ENCODE data around the gene LDOC1. TPM values are rescaled to one million over a fixed set of nuclear protein-coding genes. Genes with fewer than 3 reads are reported as not detected.

Gene LDOC1
- total RNA-seq (2021) (16.9 to 27.6 TPM (median 25.7 TPM) in 3 replicates), Bru-seq, nascent RNA (percentile 69 among the genes with signal in this experiment)
- long read RNA-seq, experiment 1, transcript LDOC1-201 (1 exons, 1,381 nt), result major isoform, 57 of 57 reads
- long read RNA-seq, experiment 1, partial matches to known transcripts, result 0 of 57 reads
- long read RNA-seq, experiment 1, other reads (novel, unspliced or antisense), result 0 of 57 reads
- long read RNA-seq, experiment 2, transcript LDOC1-201 (1 exons, 1,381 nt), result major isoform, 46 of 51 reads
- long read RNA-seq, experiment 2, partial matches to known transcripts, result 0 of 51 reads
- long read RNA-seq, experiment 2, other reads (novel, unspliced or antisense), result 3 of 51 reads
- long read RNA-seq, experiment 3, transcript LDOC1-201 (1 exons, 1,381 nt), result major isoform, 84 of 85 reads
- long read RNA-seq, experiment 3, partial matches to known transcripts, result 0 of 85 reads
- long read RNA-seq, experiment 3, other reads (novel, unspliced or antisense), result 1 of 85 reads

- Mint-ChIP-seq H3K36me3 (peaks cover 15% of the 10 kb centered on the region; the same call in 1 of the 2 replicates), H3K27me3 (ENCODE audit: low read depth) (peaks cover 3% of the 10 kb centered on the region; the same call in 1 of the 2 replicates), H3K9me3 (peaks cover 5% of the 10 kb centered on the region; the same call in 1 of the 2 replicates), H3K4me1 (peaks cover 12% of the 10 kb centered on the region), H3K4me3 (peak within 1 kb of the TSS; percentile 72), H3K27ac (no peak within 1 kb of the TSS)
- TF ChIP-seq FOXJ3 (CRISPR knock-in tag; IDR thresholded peaks at IDR 0.05; ENCODE audit: borderline replicate concordance), result no peak
- no peak for TF ChIP-seq USF1 (CRISPR knock-in tag; IDR thresholded peaks at IDR 0.05)
- peak; percentile 45; the same call in 1 of the 2 replicates for TF ChIP-seq SP1 (CRISPR knock-in tag; conservative IDR thresholded peaks at IDR 0.05)
- 0 out of 2 replicates have a peak, but pooled peaks have one; percentile 13 for TF ChIP-seq MAX (CRISPR knock-in tag; IDR thresholded peaks at IDR 0.05)
- no peak for TF ChIP-seq GABPB1 (CRISPR knock-in tag; IDR thresholded peaks at IDR 0.05)
- POLR2A ChIA-PET, result interaction anchor here (0.6 to 0.8 kb wide), 2 partner anchors 387 to 413 kb away, joined by 3 read pairs; no protein-coding TSS in a partner anchor
- DNase-seq (ENCODE audit: low spot score), result peak; percentile 69
- CTCF ChIA-PET, result interaction anchor here (0.6 to 1.2 kb wide), 3 partner anchors 103 to 415 kb away, joined by 3 to 4 read pairs (median 4); no protein-coding TSS in a partner anchor
- ATAC-seq, result peak; percentile 96
Observed at GRCh38 chrX:141176586-141177451, at the start of gene LDOC1. LDOC1 (minus strand) TSS chrX:141177129; CDS start chrX:141177021, 108 bp downstream.

GRCh38 chrX:141221611-141222010 is 44.7 kb upstream of the LDOC1 start:
- H3K4me3 Mint-ChIP-seq, result no peak overlapping the region
- ATAC-seq (no peak), DNase-seq (ENCODE audit: low spot score) (no peak)
- 0 out of 2 replicates have a peak, but pooled peaks cover 10% of the 10 kb centered on the region for H3K36me3 Mint-ChIP-seq
- no peaks in the 10 kb centered on the region; the same call in 1 of the 2 replicates for H3K27me3 Mint-ChIP-seq (ENCODE audit: low read depth)
- POLR2A ChIA-PET, result no interaction called here
- H3K9me3 Mint-ChIP-seq, result peaks cover 7% of the 10 kb centered on the region; the same call in 1 of the 2 replicates
- CTCF ChIA-PET, result no interaction called here
- no peak overlapping the region for H3K27ac Mint-ChIP-seq
- H3K4me1 Mint-ChIP-seq, result no peaks in the 10 kb centered on the region
- TF ChIP-seq RELA (CRISPR knock-in tag; IDR thresholded peaks at IDR 0.05; ENCODE audit: borderline replicate concordance) (no peak), ZNF121 (CRISPR knock-in tag; IDR thresholded peaks at IDR 0.05) (no peak), AR (CRISPR knock-in tag; IDR thresholded peaks at IDR 0.05) (no peak), ZNF281 (CRISPR knock-in tag; IDR thresholded peaks at IDR 0.05) (no peak), HMGXB4 (CRISPR knock-in tag; IDR thresholded peaks at IDR 0.05) (no peak), PRDM15 (CRISPR knock-in tag; IDR thresholded peaks at IDR 0.05) (no peak), TEAD4 (CRISPR knock-in tag; IDR thresholded peaks at IDR 0.05) (no peak), IRF1 (CRISPR knock-in tag; IDR thresholded peaks at IDR 0.05) (no peak), USF2 (CRISPR knock-in tag; IDR thresholded peaks at IDR 0.05) (no peak), GTF2I (CRISPR knock-in tag; conservative IDR thresholded peaks at IDR 0.05) (no peak), ZNF317 (CRISPR knock-in tag; IDR thresholded peaks at IDR 0.05; ENCODE audit: borderline replicate concordance, low read depth) (no peak)
